Liver (tissue), 9 donors: ENCODE results near the gene MGAT5. TPM values are rescaled to one million over a fixed set of nuclear protein-coding genes. Genes with fewer than 3 reads are reported as not detected.
A peak's percentile ranks its signal among the peaks of the same experiment; 100 is the strongest.

Source experiments
- DNase-seq: peaks from one replicate; pipeline ENCODE4 v3.0.0-alpha.2; 2017; ENCODE audit warnings: low spot score
- H3K27ac ChIP-seq, 2 donors: one replicate each; pipeline ENCODE4 v1.7.0; 2013; ENCODE audit warnings: inconsistent platforms in 2 of 2, low read length in 2 of 2, control low read depth in 1 of 2, low read depth in 1 of 2, mild to moderate bottlenecking in 1 of 2
- H3K27me3 ChIP-seq, 4 donors: one replicate each; pipeline versions ENCODE4 v1.6.1 to v1.7.0; 2013; ENCODE audit warnings: low read length in 3 of 4, inconsistent platforms in 1 of 4, mild to moderate bottlenecking in 1 of 4, moderate library complexity in 1 of 4; ENCODE audit not compliant: control insufficient read depth in 4 of 4, insufficient read depth in 4 of 4
- H3K36me3 ChIP-seq, 4 donors: one replicate each; pipeline versions ENCODE4 v1.6.1 to v1.7.0; 2013; ENCODE audit warnings: low read length in 3 of 4, mild to moderate bottlenecking in 3 of 4, low read depth in 1 of 4, moderate library complexity in 1 of 4; ENCODE audit not compliant: control insufficient read depth in 4 of 4, insufficient read depth in 3 of 4
- H3K4me1 ChIP-seq, 4 donors: one replicate each; pipeline versions ENCODE4 v1.6.1 to v1.7.0; 2013; ENCODE audit warnings: low read length in 3 of 4, mild to moderate bottlenecking in 3 of 4, moderate library complexity in 1 of 4; ENCODE audit not compliant: control insufficient read depth in 4 of 4, insufficient read depth in 4 of 4
- H3K4me3 ChIP-seq, 3 donors: one replicate each; pipeline versions ENCODE4 v1.6.1 to v1.7.0; 2013; ENCODE audit warnings: low read length in 3 of 3, control low read depth in 1 of 3, low read depth in 1 of 3, mild to moderate bottlenecking in 1 of 3
- H3K9ac ChIP-seq, 2 donors: one replicate each; pipeline ENCODE4 v1.7.0; 2013; ENCODE audit warnings: low read length in 2 of 2, mild to moderate bottlenecking in 2 of 2, moderate library complexity in 2 of 2, control low read depth in 1 of 2, low read depth in 1 of 2
- H3K9me3 ChIP-seq, 4 donors: one replicate each; pipeline versions ENCODE4 v1.6.1 to v1.7.0; 2013; ENCODE audit warnings: low read length in 3 of 4; ENCODE audit not compliant: control insufficient read depth in 4 of 4
- EGR1 ChIP-seq, 2 donors: IDR thresholded peaks; 2 replicates each; pipeline ENCODE4 v1.6.1; 2016 to 2018; ENCODE audit warnings: antibody characterized with exemption in 2 of 2, low read depth in 2 of 2
- FOXA1 ChIP-seq: IDR thresholded peaks from 2 replicates; pipeline ENCODE4 v1.6.1; 2016; ENCODE audit warnings: antibody characterized with exemption
- GABPA ChIP-seq, 2 donors: IDR thresholded peaks in 1 of 2; conservative IDR thresholded peaks in 1 of 2; 2 replicates each; pipeline ENCODE4 v1.6.1; 2016; ENCODE audit warnings: antibody characterized with exemption in 2 of 2, mild to moderate bottlenecking in 1 of 2, moderate library complexity in 1 of 2
- HNF4A ChIP-seq, 2 donors: conservative IDR thresholded peaks; 2 replicates each; pipeline ENCODE4 v1.6.1; 2016; ENCODE audit warnings: antibody characterized with exemption in 2 of 2, mild to moderate bottlenecking in 2 of 2
- HNF4G ChIP-seq: IDR thresholded peaks from 2 replicates; pipeline ENCODE4 v1.6.1; 2016; ENCODE audit warnings: antibody characterized with exemption
- JUND ChIP-seq, 2 donors: IDR thresholded peaks; 2 replicates each; pipeline ENCODE4 v1.6.1; 2016; ENCODE audit warnings: antibody characterized with exemption in 2 of 2
- NR2F2 ChIP-seq: IDR thresholded peaks from 2 replicates; pipeline ENCODE4 v1.6.1; 2016; ENCODE audit warnings: antibody characterized with exemption
- RAD21 ChIP-seq, 2 donors: IDR thresholded peaks; 2 replicates each; pipeline ENCODE4 v1.6.1; 2016; ENCODE audit warnings: antibody characterized with exemption in 2 of 2, mild to moderate bottlenecking in 2 of 2
- REST ChIP-seq: IDR thresholded peaks from 2 replicates; pipeline ENCODE4 v1.6.1; 2016; ENCODE audit warnings: antibody characterized with exemption, mild to moderate bottlenecking
- SP1 ChIP-seq: IDR thresholded peaks from 2 replicates; pipeline ENCODE4 v1.6.1; 2018; ENCODE audit warnings: antibody characterized with exemption, mild to moderate bottlenecking
- TAF1 ChIP-seq: conservative IDR thresholded peaks from 2 replicates; pipeline ENCODE4 v1.6.1; 2016; ENCODE audit warnings: antibody characterized with exemption, mild to moderate bottlenecking
- WGBS: extraction: QIAGEN DNeasy Blood & Tissue Kit; methylation state at CpG from one replicate; pipeline ENCODE4 v1.1.7; 2013; 5-methylcytosine and 5-hydroxymethylcytosine counted together
- polyA plus RNA-seq, 2 donors: library from polyadenylated mRNA; stranded (reverse) in 1 of 2; unstranded in 1 of 2; fragments of 200-250 nt in 1 of 2; fragments of >200 nt in 1 of 2; fragmentation: Nextera tagmentation in 1 of 2; extraction: Ambion mirVana in 1 of 2; gene quantifications; one replicate each; pipeline versions ENCODE4 v1.2.1 to v1.2.3, GENCODE V29; 2013 to 2015
- total RNA-seq, 2 donors: library from RNA; depleted of rRNA; stranded (reverse); fragments of >200 nt; gene quantifications; one replicate each; pipeline ENCODE4 v1.2.3, GENCODE V29; 2014
- TF ChIP-seq, protein P1 (sequence below): IDR thresholded peaks from 2 replicates; pipeline ENCODE4 v1.6.1; 2016; ENCODE audit warnings: antibody characterized with exemption
- TF ChIP-seq, protein P2 (sequence below): IDR thresholded peaks from 2 replicates; pipeline ENCODE4 v1.6.1; 2016; ENCODE audit warnings: antibody characterized with exemption
- donor health status: healthy.
- donor health status: healthy.
- donor health status: healthy.
- donor health status: healthy.
- donor health status: healthy.

MGAT5 gene
- total and polyA plus RNA-seq, 4 donors: 1.8 to 12.7 (median 5.6) TPM

DNA sequence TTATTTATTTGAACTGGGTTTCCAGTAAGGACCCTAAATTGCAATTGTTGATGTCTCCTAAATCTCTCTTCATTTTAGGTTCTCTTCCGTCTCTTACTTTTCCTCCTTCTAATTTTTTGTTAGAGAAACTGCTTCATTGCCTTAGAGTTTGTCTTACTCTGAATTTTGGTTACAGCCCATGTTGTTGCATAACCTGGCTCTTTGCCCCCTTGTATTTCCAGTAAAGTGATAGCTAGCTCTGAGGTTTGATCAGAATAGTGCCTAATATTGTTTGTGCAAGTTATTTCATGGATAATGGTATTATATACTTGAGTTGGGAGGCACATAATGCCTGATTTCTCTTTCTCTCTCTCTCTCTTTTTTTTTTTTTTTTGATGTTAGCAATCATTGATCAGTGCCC lies 71.8 kb downstream of the MGAT5 start:
- Histone ChIP-seq H3K27me3 (no peaks in the 10 kb centered on the region), H3K9ac (no peak overlapping the region), H3K27ac (no peak overlapping the region), H3K36me3 (peaks cover 0 to 2% (median 0%) of the 10 kb centered on the region in 4 donors), H3K9me3 (no peaks in the 10 kb centered on the region), H3K4me3 (no peak overlapping the region), H3K4me1 (peaks cover 0 to 7% (median 0%) of the 10 kb centered on the region in 4 donors)
- WGBS: 65% methylated on average over 1 of the region's 1 CpG
- no peak for DNase-seq
- TF ChIP-seq GABPA (IDR thresholded peaks at IDR 0.05 in 1 of 2, conservative IDR thresholded peaks at IDR 0.05 in 1 of 2) (no peak), HNF4G (peak; percentile 27), HNF4A (conservative IDR thresholded peaks at IDR 0.05) (peak; percentile 62 to 83), SP1 (peak; percentile 7), RAD21 (IDR thresholded peaks at IDR 0.05) (peak in 1 of 2 donors; percentile 24), TAF1 (no peak)

GRCh38 chr2:134327367-134327766 lies 73.5 kb downstream of the MGAT5 start:
- DNase-seq: no peak
- Histone ChIP-seq H3K9me3 (no peaks in the 10 kb centered on the region), H3K4me1 (peaks cover 0 to 7% (median 0%) of the 10 kb centered on the region in 4 donors), H3K27ac (no peak overlapping the region), H3K27me3 (no peaks in the 10 kb centered on the region), H3K4me3 (no peak overlapping the region), H3K9ac (no peak overlapping the region), H3K36me3 (no peaks in the 10 kb centered on the region)
- WGBS: 95% methylated on average over 2 of the region's 2 CpGs
- no peak for TF ChIP-seq SP1
- TF ChIP-seq EGR1 (IDR thresholded peaks at IDR 0.05; ENCODE audit: low read depth in 2 of 2): no peak
- TF ChIP-seq, protein P1, sequence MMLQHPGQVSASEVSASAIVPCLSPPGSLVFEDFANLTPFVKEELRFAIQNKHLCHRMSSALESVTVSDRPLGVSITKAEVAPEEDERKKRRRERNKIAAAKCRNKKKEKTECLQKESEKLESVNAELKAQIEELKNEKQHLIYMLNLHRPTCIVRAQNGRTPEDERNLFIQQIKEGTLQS: no peak
- TF ChIP-seq FOXA1: no peak
- TF ChIP-seq NR2F2: no peak
- TF ChIP-seq, protein P2, sequence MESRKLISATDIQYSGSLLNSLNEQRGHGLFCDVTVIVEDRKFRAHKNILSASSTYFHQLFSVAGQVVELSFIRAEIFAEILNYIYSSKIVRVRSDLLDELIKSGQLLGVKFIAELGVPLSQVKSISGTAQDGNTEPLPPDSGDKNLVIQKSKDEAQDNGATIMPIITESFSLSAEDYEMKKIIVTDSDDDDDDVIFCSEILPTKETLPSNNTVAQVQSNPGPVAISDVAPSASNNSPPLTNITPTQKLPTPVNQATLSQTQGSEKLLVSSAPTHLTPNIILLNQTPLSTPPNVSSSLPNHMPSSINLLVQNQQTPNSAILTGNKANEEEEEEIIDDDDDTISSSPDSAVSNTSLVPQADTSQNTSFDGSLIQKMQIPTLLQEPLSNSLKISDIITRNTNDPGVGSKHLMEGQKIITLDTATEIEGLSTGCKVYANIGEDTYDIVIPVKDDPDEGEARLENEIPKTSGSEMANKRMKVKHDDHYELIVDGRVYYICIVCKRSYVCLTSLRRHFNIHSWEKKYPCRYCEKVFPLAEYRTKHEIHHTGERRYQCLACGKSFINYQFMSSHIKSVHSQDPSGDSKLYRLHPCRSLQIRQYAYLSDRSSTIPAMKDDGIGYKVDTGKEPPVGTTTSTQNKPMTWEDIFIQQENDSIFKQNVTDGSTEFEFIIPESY: no peak
- no peak for TF ChIP-seq HNF4G
- no peak for TF ChIP-seq HNF4A (conservative IDR thresholded peaks at IDR 0.05)
- no peak for TF ChIP-seq TAF1

GRCh38 chr2:134331081-134331480 lies 77.2 kb downstream of the MGAT5 start:
- Histone ChIP-seq H3K4me1 (no peaks in the 10 kb centered on the region), H3K4me3 (no peak overlapping the region), H3K27ac (no peak overlapping the region), H3K27me3 (no peaks in the 10 kb centered on the region), H3K9ac (no peak overlapping the region), H3K9me3 (no peaks in the 10 kb centered on the region), H3K36me3 (no peaks in the 10 kb centered on the region)
- whole genome bisulfite sequencing: 100% methylated on average over 3 of the region's 3 CpGs
- no peak for DNase-seq
- TF ChIP-seq NR2F2: no peak
- TF ChIP-seq HNF4G: no peak
- TF ChIP-seq JUND (IDR thresholded peaks at IDR 0.05): no peak
- no peak for TF ChIP-seq REST
- TF ChIP-seq FOXA1: no peak
- TF ChIP-seq SP1: no peak
- no peak for TF ChIP-seq TAF1
- no peak for TF ChIP-seq EGR1 (IDR thresholded peaks at IDR 0.05; ENCODE audit: low read depth in 2 of 2)
- TF ChIP-seq, protein P2: no peak
